A549 (cell line): ENCODE measurements around the gene DNMT1.

ENCODE experiments used
- HMGXB4 ChIP-seq: fragments of 250-450 bp; sonication (Bioruptor Pico); IDR thresholded peaks from 2 replicates; pipeline ENCODE4 v1.5.0; 2021; ENCODE audit warnings: mild to moderate bottlenecking, moderate library complexity, borderline replicate concordance
- HOXA7 ChIP-seq: fragments of 250-450 bp; sonication (Bioruptor Pico); IDR thresholded peaks from 2 replicates; pipeline ENCODE4 v1.5.0; 2020; ENCODE audit warnings: mild to moderate bottlenecking, moderate library complexity
- HOXB13 ChIP-seq: fragments of 250-450 bp; sonication (Bioruptor Pico); IDR thresholded peaks from 2 replicates; pipeline ENCODE4 v1.5.0; 2020; ENCODE audit warnings: low read depth, mild to moderate bottlenecking, moderate library complexity
- PHF8 ChIP-seq: fragments of 200-600 bp; sonication (generic); IDR thresholded peaks from 2 replicates; pipeline ENCODE4 v1.6.1; 2016; ENCODE audit warnings: low read depth, mild to moderate bottlenecking, antibody characterized with exemption, moderate library complexity, borderline replicate concordance
- RNF2 ChIP-seq: fragments of 200-600 bp; sonication (generic); IDR thresholded peaks from 2 replicates; pipeline ENCODE4 v1.6.1; 2016; ENCODE audit warnings: low read depth, mild to moderate bottlenecking, antibody characterized with exemption, moderate library complexity, borderline replicate concordance
- TF ChIP-seq, protein P1 (sequence below): fragments of >200 bp; sonication (Bioruptor Twin); formaldehyde crosslinking; IDR thresholded peaks from 3 replicates; pipeline ENCODE4 v1.5.1; 2016
- TF ChIP-seq, protein P2 (sequence below): fragments of 450-650 bp; IDR thresholded peaks from 2 replicates; pipeline ENCODE4 v1.6.1; 2014; ENCODE audit warnings: antibody characterized with exemption

- TF ChIP-seq HMGXB4 (CRISPR knock-in tag) (no peak), PHF8 (no peak), HOXA7 (no peak), RNF2 (no peak), HOXB13 (CRISPR knock-in tag) (no peak)
- TF ChIP-seq, protein P1, sequence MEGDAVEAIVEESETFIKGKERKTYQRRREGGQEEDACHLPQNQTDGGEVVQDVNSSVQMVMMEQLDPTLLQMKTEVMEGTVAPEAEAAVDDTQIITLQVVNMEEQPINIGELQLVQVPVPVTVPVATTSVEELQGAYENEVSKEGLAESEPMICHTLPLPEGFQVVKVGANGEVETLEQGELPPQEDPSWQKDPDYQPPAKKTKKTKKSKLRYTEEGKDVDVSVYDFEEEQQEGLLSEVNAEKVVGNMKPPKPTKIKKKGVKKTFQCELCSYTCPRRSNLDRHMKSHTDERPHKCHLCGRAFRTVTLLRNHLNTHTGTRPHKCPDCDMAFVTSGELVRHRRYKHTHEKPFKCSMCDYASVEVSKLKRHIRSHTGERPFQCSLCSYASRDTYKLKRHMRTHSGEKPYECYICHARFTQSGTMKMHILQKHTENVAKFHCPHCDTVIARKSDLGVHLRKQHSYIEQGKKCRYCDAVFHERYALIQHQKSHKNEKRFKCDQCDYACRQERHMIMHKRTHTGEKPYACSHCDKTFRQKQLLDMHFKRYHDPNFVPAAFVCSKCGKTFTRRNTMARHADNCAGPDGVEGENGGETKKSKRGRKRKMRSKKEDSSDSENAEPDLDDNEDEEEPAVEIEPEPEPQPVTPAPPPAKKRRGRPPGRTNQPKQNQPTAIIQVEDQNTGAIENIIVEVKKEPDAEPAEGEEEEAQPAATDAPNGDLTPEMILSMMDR, result peak; percentile 25; the same call in 2 of the 3 replicates
- TF ChIP-seq, protein P2, sequence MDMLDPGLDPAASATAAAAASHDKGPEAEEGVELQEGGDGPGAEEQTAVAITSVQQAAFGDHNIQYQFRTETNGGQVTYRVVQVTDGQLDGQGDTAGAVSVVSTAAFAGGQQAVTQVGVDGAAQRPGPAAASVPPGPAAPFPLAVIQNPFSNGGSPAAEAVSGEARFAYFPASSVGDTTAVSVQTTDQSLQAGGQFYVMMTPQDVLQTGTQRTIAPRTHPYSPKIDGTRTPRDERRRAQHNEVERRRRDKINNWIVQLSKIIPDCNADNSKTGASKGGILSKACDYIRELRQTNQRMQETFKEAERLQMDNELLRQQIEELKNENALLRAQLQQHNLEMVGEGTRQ, result no peak
Observed at GRCh38 chr19:10228920-10229319, 34.2 kb upstream of the DNMT1 start.
